NCI-H2107 treated with DMSO at 0.1 percent for 48 hours (cell line): Measurements from ENCODE around the gene NIFK.
"Not testable (repeated sequence)": the region's sequence is repeated elsewhere in the genome, so short reads cannot be mapped to it uniquely, and the experiment has no call there.

Experiments used
- DNase-seq: peaks from one replicate; lab custom pipeline; 2025; ENCODE audit not compliant: unreplicated experiment; lab: John Stamatoyannopoulos, UW

The NIFK gene

GRCh38 chr2:121734544-121734943, 2.1 kb downstream of the NIFK start:
- DNase-seq, result not testable (repeated sequence)

DNA sequence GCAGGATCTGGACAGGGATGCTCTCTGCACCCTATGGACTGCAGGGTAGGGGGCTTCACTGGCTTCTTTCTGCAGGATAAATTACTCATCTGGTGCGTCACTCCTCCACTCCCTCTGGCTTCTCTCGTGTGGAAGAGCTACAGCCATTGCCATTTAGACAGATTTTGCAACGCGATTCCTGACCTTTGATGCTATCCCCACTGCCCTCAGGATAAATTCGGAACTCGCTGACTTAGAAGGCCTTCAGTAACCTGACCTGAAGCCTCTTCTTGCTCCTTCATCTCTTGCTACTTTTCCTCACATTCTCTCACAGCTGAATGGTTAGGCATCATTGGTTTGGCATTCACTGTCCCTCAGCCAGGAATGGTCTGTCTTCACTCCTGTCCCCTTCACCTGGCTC, 5.3 kb downstream of the NIFK start:
- DNase-seq, result no peak

- no peak for DNase-seq
Measured at GRCh38 chr2:121727950-121728349, 8.7 kb downstream of the NIFK start.

DNA sequence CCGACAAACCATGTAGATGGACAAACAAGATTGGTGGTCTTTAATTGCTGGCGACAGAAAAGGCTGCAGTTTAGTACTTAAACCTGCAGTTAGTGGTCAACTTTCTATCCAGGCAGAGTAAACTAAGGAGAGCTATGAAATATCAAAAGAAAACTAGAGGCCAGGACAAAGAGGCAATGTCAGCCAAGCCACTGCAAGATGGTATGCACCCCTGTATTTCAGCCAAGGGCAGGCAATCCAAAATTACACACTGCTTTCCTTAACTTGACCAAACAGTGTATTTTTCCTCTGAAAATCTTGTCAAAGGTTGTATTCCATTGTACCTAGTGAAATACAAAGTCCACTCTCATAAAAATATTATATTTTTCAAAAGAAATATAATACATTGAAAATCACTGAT, 9.3 kb downstream of the NIFK start:
- no peak for DNase-seq

- DNase-seq, result no peak
Measured at GRCh38 chr2:121723316-121723715, 13.4 kb downstream of the NIFK start.

GRCh38 chr2:121722479-121722878, 14.2 kb downstream of the NIFK start:
- DNase-seq, result no peak

- DNase-seq, result no peak
Measured at GRCh38 chr2:121721926-121722325, 14.7 kb downstream of the NIFK start.

GRCh38 chr2:121717529-121717928, 19.1 kb downstream of the NIFK start:
- DNase-seq, result no peak

DNA sequence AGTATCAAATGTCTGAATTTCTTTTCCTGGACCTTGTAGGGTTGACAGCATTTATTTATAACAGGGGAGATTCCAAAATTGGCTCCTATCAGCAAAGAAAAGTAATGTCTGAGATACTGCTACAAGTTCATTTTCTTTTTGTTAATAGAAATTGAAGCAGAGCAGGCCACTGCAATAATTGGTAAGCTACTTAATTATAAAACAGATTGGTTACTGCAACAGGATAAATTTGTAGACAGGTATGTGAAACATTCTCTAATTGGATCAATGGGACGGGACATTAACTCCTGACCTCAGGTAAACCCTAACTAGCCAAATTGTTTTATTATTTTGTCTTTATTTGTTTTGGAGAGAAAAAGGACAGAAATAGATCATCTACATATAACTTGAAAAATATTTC, 20.5 kb downstream of the NIFK start:
- DNase-seq, result no peak

DNA sequence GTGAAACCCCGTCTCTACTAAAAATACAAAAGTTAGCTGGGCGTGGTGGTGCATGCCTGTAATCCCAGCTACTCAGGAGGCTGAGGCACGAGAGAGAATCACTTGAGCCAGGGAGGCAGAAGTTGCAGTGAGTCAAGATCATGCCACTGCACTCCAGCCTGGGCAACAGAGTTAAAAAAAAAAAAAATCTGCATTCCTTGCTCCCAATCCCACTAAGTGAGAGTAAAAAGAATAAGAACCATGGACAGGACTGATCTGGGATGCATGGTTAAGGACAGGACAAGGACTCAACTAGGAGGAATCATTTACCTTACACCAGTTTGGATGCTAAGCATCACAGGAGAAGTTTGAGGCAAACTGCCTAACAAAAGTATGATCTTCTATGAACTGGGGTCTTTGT, 25.2 kb downstream of the NIFK start:
- DNase-seq, result not testable (repeated sequence)

DNA sequence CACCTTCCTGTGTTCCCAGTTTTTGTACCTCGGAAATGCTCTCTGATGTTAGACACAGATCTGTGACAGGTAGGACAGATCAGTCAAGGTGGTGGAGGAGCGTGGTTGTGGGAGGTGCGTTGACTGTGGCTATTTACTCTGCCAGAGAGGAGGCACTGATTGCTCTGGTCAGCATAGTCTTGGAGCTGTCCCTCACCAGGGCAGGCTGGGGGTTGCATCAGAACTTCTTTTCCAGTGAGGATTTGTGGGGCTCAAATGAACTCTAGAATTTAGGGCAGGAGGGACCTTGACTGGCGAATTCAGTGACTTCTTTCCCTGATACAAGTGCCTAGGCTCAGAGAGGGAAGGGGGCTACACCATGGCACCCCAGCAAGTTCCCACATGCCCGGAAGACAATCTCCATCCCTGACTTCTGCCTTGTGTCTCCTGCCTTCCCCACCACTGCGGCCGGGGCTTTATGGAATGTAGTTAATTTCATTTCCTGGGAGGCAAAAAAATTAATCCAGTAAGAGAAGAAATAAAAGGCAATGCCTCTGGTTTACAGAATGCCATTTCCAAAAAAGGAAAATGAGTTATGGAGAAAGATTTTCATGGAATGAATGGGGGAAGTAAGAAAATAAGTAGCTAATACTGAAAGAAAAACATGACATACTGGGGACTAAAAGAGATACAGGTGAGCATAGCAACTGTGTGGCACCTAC, 26.1 kb downstream of the NIFK start:
- DNase-seq, result no peak

- no peak for DNase-seq
Measured at GRCh38 chr2:121709776-121710469, 26.8 kb downstream of the NIFK start.

DNA sequence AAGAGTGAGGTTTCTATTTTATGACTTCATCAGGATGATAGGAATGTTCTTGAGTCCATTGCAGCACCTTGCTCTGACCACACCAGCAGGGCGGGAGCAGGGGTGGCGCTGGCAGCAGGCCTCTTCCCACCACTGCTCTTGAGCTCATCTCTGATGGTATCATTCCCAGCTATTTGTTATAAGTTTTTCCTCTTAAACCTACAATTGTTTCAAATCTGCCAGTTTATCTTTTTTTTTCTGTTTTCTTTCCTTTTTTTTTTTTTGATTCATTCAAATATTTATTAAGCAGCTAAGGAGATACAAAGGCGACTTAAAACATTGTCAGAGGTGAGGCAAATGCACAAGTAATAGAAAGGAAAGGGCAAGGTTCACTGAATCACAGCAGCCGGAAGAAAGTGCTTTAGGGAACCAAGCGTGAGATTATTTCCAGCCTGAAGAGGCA, 28.7 kb downstream of the NIFK start:
- peak; percentile 22 for DNase-seq

GRCh38 chr2:121707344-121707919, 29.2 kb downstream of the NIFK start:
- DNase-seq, result peak; percentile 22

- no peak for DNase-seq
Measured at GRCh38 chr2:121705958-121706357, 30.7 kb downstream of the NIFK start.

- DNase-seq, result no peak
Measured at GRCh38 chr2:121705390-121705789, 31.3 kb downstream of the NIFK start.

GRCh38 chr2:121701761-121702160, 34.9 kb downstream of the NIFK start:
- not testable (repeated sequence) for DNase-seq

- no peak for DNase-seq
Measured at GRCh38 chr2:121699421-121700333, 37.0 kb downstream of the NIFK start.

- no peak for DNase-seq
Measured at GRCh38 chr2:121698318-121698930, 38.3 kb downstream of the NIFK start.

- no peak for DNase-seq
Measured at GRCh38 chr2:121697108-121697631, 39.5 kb downstream of the NIFK start.
